Lower leg skin (tissue), 4 donors: Measurements from ENCODE around the gene MSMP. TPM values are rescaled to one million over a fixed set of nuclear protein-coding genes. Genes with fewer than 3 reads are reported as not detected.

Experiments used
- DNase-seq, 2 donors: peaks; one replicate each; pipeline ENCODE4 v3.0.0-alpha.2; 2019; ENCODE audit warnings: low spot score in 2 of 2
- H3K4me3 ChIP-seq: fragments of 200-600 bp; sonication (generic); 2 replicates; pipeline ENCODE4 v1.5.1; 2017; ENCODE audit warnings: mild to moderate bottlenecking, low read depth; ENCODE audit not compliant: poor library complexity, severe bottlenecking
- CTCF ChIP-seq, 3 donors: fragments of 450-650 bp; IDR thresholded peaks; one replicate each; pipeline ENCODE4 v1.5.1; 2016; ENCODE audit warnings: antibody characterized with exemption in 3 of 3, mild to moderate bottlenecking in 3 of 3, moderate library complexity in 2 of 3
- POLR2A ChIP-seq, 2 donors: fragments of 450-650 bp; IDR thresholded peaks; one replicate each; pipeline ENCODE4 v1.6.1; 2016 to 2017; ENCODE audit warnings: antibody characterized with exemption in 2 of 2, mild to moderate bottlenecking in 1 of 2, moderate library complexity in 1 of 2
- WGBS, 2 donors: methylation state at CpG; one replicate each; pipeline ENCODE4 v1.1.5; 2018; 5-methylcytosine and 5-hydroxymethylcytosine counted together
- intact Hi-C: fragments of 100-400 bp; cut with DNase I; formaldehyde crosslinking; loops from one replicate; pipeline ENCODE4 v1.15.0; 2023; ENCODE audit warnings: low total_unique reads
- total RNA-seq, 4 donors: library from RNA; depleted of rRNA; stranded (reverse); fragments of >200 nt; gene quantifications; one replicate each; pipeline ENCODE4 v1.1.0, GENCODE V29; 2016

The MSMP gene
- total RNA-seq, 4 donors from 2014 or later: 0.55 to 2.8 TPM; not detected in 2

DNA sequence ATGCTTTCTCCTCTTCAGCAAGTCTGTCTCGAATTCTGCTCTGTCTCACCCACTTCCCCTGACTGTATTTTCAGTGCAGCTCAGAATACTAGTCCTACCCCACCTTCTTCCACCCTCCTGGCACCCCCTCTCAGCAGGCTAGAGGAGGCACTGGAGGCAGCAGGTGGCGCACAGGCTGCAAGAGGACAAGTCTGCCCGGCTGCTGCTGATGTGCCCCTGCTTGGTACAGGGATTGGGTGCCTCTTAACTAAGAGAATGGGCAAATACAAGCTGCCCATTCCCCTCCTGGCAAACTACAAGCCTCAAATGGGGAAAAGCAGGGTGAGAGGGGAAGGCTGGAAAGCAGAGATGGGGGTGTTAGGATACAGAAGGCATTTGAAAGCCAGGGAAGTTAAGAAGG is 27.1 kb downstream of the MSMP start:
- TF ChIP-seq POLR2A (IDR thresholded peaks at IDR 0.05) (no peak), CTCF (IDR thresholded peaks at IDR 0.05) (no peak)
- intact Hi-C loops: loop anchor here (10.0 kb wide), 1 partner anchor 52 kb away; the partner anchor contains the start of gene CA9
- 49 to 66% methylated on average over 3 of the region's 3 CpGs for WGBS, 2 donors
- H3K4me3 ChIP-seq: no peak overlapping the region
- DNase-seq: no peak

GRCh38 chr9:35725362-35725761 is 28.7 kb downstream of the MSMP start:
- WGBS, 2 donors: 92 to 94% methylated on average over 11 of the region's 11 CpGs
- TF ChIP-seq POLR2A (IDR thresholded peaks at IDR 0.05) (no peak), CTCF (IDR thresholded peaks at IDR 0.05) (no peak)
- no peak overlapping the region for H3K4me3 ChIP-seq
- intact Hi-C loops: loop anchor here (10.0 kb wide), 1 partner anchor 51 kb away; the partner anchor contains the start of gene CA9
- no peak for DNase-seq

GRCh38 chr9:35723908-35724307 is 30.2 kb downstream of the MSMP start:
- intact Hi-C loops: loop anchor here (10.0 kb wide), 1 partner anchor 49 kb away; the partner anchor contains the start of gene CA9
- 93 to 97% methylated on average over 8 of the region's 8 CpGs for WGBS, 2 donors
- no peak overlapping the region for H3K4me3 ChIP-seq
- TF ChIP-seq CTCF (IDR thresholded peaks at IDR 0.05): no peak
- no peak for TF ChIP-seq POLR2A (IDR thresholded peaks at IDR 0.05)
- DNase-seq: no peak

GRCh38 chr9:35723426-35723825 is 30.6 kb downstream of the MSMP start:
- TF ChIP-seq CTCF (IDR thresholded peaks at IDR 0.05) (no peak), POLR2A (IDR thresholded peaks at IDR 0.05) (no peak)
- 84 to 89% methylated on average over 2 of the region's 2 CpGs for WGBS, 2 donors
- intact Hi-C loops: loop anchor here (10.0 kb wide), 1 partner anchor 49 kb away; the partner anchor contains the start of gene CA9

GRCh38 chr9:35719546-35719945 is 34.5 kb downstream of the MSMP start:
- 96% methylated on average over 4 of the region's 4 CpGs for WGBS, 2 donors
- no peak overlapping the region for H3K4me3 ChIP-seq
- intact Hi-C loops: no loop called here
- no peak for DNase-seq
- no peak for TF ChIP-seq POLR2A (IDR thresholded peaks at IDR 0.05)
- no peak for TF ChIP-seq CTCF (IDR thresholded peaks at IDR 0.05)

More at GRCh38 chr9:35723426-35723825, 30.6 kb downstream of the MSMP start:
- no peak for DNase-seq
- H3K4me3 ChIP-seq: no peak overlapping the region
